Effector memory CD8-positive, alpha-beta T cell (primary cell): Measurements from ENCODE around the gene KRT83.
A peak's percentile ranks its signal among the peaks of the same experiment; 100 is the strongest.

Source experiments
- ATAC-seq: fragments of 150-1000 bp; cut with Tn5 transposase; replicated peaks from 2 replicates; pipeline ENCODE4 v1.10.0; 2021; ENCODE audit warnings: mild to moderate bottlenecking, moderate library complexity
- DNase-seq, 3 experiments: peaks; one replicate each; pipeline ENCODE4 v3.0.0; 2021
- H3K27ac Mint-ChIP-seq, 2 donors: one replicate each; pipeline ENCODE4 v1.8.0; 2022; ENCODE audit warnings: mild to moderate bottlenecking in 2 of 2, mixed read lengths in 2 of 2, moderate library complexity in 2 of 2
- H3K27me3 Mint-ChIP-seq, 2 donors: one replicate each; pipeline ENCODE4 v1.8.0; 2022; ENCODE audit warnings: mixed read lengths in 2 of 2
- H3K36me3 Mint-ChIP-seq: one replicate; pipeline ENCODE4 v1.8.0; 2022; ENCODE audit warnings: mild to moderate bottlenecking, moderate library complexity, mixed read lengths; ENCODE audit not compliant: insufficient read depth
- H3K4me1 Mint-ChIP-seq, 2 donors: one replicate each; pipeline ENCODE4 v1.8.0; 2022; ENCODE audit warnings: low read depth in 2 of 2, mixed read lengths in 2 of 2
- H3K4me3 Mint-ChIP-seq, 2 donors: one replicate each; pipeline ENCODE4 v1.8.0; 2022; ENCODE audit warnings: mild to moderate bottlenecking in 2 of 2, mixed read lengths in 2 of 2, moderate library complexity in 2 of 2
- H3K9me3 Mint-ChIP-seq, 2 donors: one replicate each; pipeline ENCODE4 v1.8.0; 2022; ENCODE audit warnings: mixed read lengths in 2 of 2

Gene KRT83

GRCh38 chr12:52335598-52336262, 14.5 kb upstream of the KRT83 start:
- peaks cover 21 to 64% of the 10 kb centered on the region in 2 donors for H3K27me3 Mint-ChIP-seq
- no peaks in the 10 kb centered on the region for H3K9me3 Mint-ChIP-seq
- DNase-seq = no peak
- H3K27ac Mint-ChIP-seq = no peak overlapping the region
- H3K4me3 Mint-ChIP-seq = no peak overlapping the region
- no peaks in the 10 kb centered on the region for H3K4me1 Mint-ChIP-seq
- H3K36me3 Mint-ChIP-seq = no peaks in the 10 kb centered on the region
- ATAC-seq = no peak

- Mint-ChIP-seq H3K9me3 (no peaks in the 10 kb centered on the region), H3K4me3 (no peak overlapping the region), H3K36me3 (peaks cover 2% of the 10 kb centered on the region), H3K4me1 (no peaks in the 10 kb centered on the region), H3K27ac (no peak overlapping the region), H3K27me3 (peaks cover 21 to 54% of the 10 kb centered on the region in 2 donors)
- no peak for ATAC-seq
- no peak for DNase-seq
Observed at GRCh38 chr12:52334185-52334584, 13.0 kb upstream of the KRT83 start.

DNA sequence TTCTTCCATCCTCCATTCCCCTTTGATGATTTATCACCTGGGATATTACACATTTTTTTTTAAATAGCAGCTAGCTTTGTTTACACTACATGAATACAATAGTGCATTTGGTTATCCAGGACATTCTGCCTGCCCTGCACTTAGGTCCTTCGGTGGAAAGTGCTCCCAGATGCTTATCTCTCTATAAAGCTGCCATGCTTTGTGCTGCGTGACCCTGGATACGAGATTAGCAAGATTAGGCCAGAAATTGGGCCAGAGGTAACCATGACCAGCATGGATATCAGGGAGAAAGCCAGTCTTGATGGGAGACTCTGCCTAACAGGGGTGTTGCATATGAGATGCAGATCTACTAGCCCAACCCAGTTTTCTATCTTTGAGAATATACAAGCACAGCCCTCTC, 12.1 kb upstream of the KRT83 start:
- H3K27me3 Mint-ChIP-seq = peaks cover 14 to 50% of the 10 kb centered on the region in 2 donors
- H3K36me3 Mint-ChIP-seq = peaks cover 4% of the 10 kb centered on the region
- H3K27ac Mint-ChIP-seq = no peak overlapping the region
- DNase-seq = no peak
- ATAC-seq = no peak
- no peak overlapping the region for H3K4me3 Mint-ChIP-seq
- no peaks in the 10 kb centered on the region for H3K4me1 Mint-ChIP-seq
- no peaks in the 10 kb centered on the region for H3K9me3 Mint-ChIP-seq

DNA sequence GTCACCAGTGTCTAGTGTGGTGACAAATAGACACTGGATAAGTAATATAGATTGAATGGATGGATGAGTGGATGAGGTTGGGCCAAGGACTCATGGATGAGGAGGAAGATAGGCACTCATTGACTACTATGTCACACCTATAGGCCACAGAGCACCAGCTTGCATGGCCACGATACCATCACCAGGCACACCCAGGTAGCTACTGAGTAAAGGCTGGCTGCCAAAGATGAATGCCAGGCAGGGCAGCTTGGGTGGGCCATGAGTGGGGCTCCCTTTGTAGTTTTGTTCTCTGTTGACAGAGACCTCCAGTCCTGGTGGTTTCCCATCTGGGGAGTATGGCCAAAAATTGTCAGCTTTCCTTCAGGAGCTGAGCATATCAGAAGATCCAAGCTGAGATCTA, 11.2 kb upstream of the KRT83 start:
- H3K27ac Mint-ChIP-seq = no peak overlapping the region
- no peak overlapping the region for H3K4me3 Mint-ChIP-seq
- DNase-seq (no peak), ATAC-seq (no peak)
- H3K9me3 Mint-ChIP-seq = no peaks in the 10 kb centered on the region
- peaks cover 4 to 7% of the 10 kb centered on the region in 2 donors for H3K4me1 Mint-ChIP-seq
- peaks cover 14 to 45% of the 10 kb centered on the region in 2 donors for H3K27me3 Mint-ChIP-seq
- H3K36me3 Mint-ChIP-seq = peaks cover 4% of the 10 kb centered on the region

GRCh38 chr12:52331833-52332232, 10.6 kb upstream of the KRT83 start:
- ATAC-seq = no peak

GRCh38 chr12:52331039-52331438, 9.8 kb upstream of the KRT83 start:
- Mint-ChIP-seq H3K27ac (no peak overlapping the region), H3K36me3 (peaks cover 4% of the 10 kb centered on the region), H3K4me3 (no peak overlapping the region), H3K27me3 (peaks cover 14 to 45% of the 10 kb centered on the region in 2 donors), H3K9me3 (no peaks in the 10 kb centered on the region), H3K4me1 (peaks cover 8 to 10% of the 10 kb centered on the region in 2 donors)
- ATAC-seq (no peak), DNase-seq (no peak)

More at GRCh38 chr12:52331833-52332232, 10.6 kb upstream of the KRT83 start:
- Mint-ChIP-seq H3K36me3 (peaks cover 4% of the 10 kb centered on the region), H3K27ac (no peak overlapping the region), H3K9me3 (no peaks in the 10 kb centered on the region), H3K4me1 (peaks cover 8 to 10% of the 10 kb centered on the region in 2 donors), H3K27me3 (peaks cover 14 to 45% of the 10 kb centered on the region in 2 donors), H3K4me3 (no peak overlapping the region)
- DNase-seq = no peak

- Mint-ChIP-seq H3K4me3 (no peak overlapping the region), H3K27me3 (peaks cover 28 to 41% of the 10 kb centered on the region in 2 donors), H3K27ac (no peak overlapping the region), H3K36me3 (peaks cover 4% of the 10 kb centered on the region), H3K4me1 (peaks cover 8 to 10% of the 10 kb centered on the region in 2 donors), H3K9me3 (no peaks in the 10 kb centered on the region)
- ATAC-seq (no peak), DNase-seq (no peak)
Observed at GRCh38 chr12:52327830-52328500, 6.8 kb upstream of the KRT83 start.

- DNase-seq (peak; percentile 57 to 69 (median 65)), ATAC-seq (peak; percentile 97)
- Mint-ChIP-seq H3K4me1 (peaks cover 8 to 10% of the 10 kb centered on the region in 2 donors), H3K27me3 (peaks cover 35 to 46% of the 10 kb centered on the region in 2 donors), H3K9me3 (no peaks in the 10 kb centered on the region), H3K4me3 (no peak overlapping the region), H3K36me3 (peaks cover 4% of the 10 kb centered on the region), H3K27ac (no peak overlapping the region)
Observed at GRCh38 chr12:52327052-52327829, 6.0 kb upstream of the KRT83 start.

DNA sequence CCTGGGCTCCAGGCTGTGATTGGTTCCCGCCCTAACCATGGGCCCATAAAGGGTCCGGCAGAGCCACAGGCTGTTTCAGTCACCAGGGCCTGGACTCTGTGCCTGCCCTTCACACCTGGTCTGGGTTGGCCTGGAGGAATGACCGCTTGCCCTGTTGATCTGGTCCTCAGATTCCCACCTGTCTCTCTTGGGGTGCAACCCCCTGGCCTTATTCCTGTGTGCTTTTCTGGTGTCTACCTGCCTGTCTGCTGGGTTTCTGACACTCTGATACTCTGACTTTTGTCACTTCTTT, 2.9 kb upstream of the KRT83 start:
- ATAC-seq = no peak
- H3K9me3 Mint-ChIP-seq = no peaks in the 10 kb centered on the region
- H3K4me1 Mint-ChIP-seq = peaks cover 10 to 11% of the 10 kb centered on the region in 2 donors
- no peak for DNase-seq
- peaks cover 48 to 61% of the 10 kb centered on the region in 2 donors for H3K27me3 Mint-ChIP-seq
- no peak overlapping the region for H3K4me3 Mint-ChIP-seq
- H3K27ac Mint-ChIP-seq = no peak overlapping the region
- H3K36me3 Mint-ChIP-seq = peaks cover under 1% of the 10 kb centered on the region

GRCh38 chr12:52323416-52324152, 2.4 kb upstream of the KRT83 start:
- Mint-ChIP-seq H3K36me3 (no peaks in the 10 kb centered on the region), H3K4me1 (peaks cover 12 to 13% of the 10 kb centered on the region in 2 donors), H3K27me3 (peaks cover 50 to 63% of the 10 kb centered on the region in 2 donors), H3K4me3 (no peak overlapping the region), H3K9me3 (no peaks in the 10 kb centered on the region), H3K27ac (no peak overlapping the region)
- ATAC-seq (no peak), DNase-seq (no peak)

DNA sequence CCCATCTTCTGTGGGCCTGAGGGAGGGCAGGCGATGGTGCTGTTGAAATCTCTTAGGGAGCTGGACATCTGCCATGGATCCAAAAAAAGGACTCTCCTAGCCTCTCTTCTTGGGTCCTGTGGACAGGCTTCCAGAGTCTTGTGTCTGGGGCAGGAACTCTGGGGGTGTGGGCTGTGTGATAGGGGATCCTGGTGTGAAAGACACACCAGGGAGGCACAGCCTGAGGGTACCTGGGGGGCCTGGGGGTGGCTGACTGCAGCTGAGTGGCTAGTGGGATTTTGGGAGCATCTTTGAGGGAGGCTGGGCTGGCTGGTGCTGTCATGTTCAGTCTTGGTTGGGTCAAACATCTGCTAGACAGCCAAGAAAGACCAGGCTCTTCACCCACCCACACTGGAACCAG, 1.8 kb upstream of the KRT83 start:
- Mint-ChIP-seq H3K27me3 (peaks cover 54 to 69% of the 10 kb centered on the region in 2 donors), H3K27ac (no peak overlapping the region), H3K4me1 (peaks cover 12 to 14% of the 10 kb centered on the region in 2 donors), H3K4me3 (no peak overlapping the region), H3K36me3 (no peaks in the 10 kb centered on the region), H3K9me3 (no peaks in the 10 kb centered on the region)
- ATAC-seq (no peak), DNase-seq (no peak)

GRCh38 chr12:52322069-52322468, 871 bp upstream of the KRT83 start:
- Mint-ChIP-seq H3K4me1 (peaks cover 5% of the 10 kb centered on the region in 2 donors), H3K36me3 (no peaks in the 10 kb centered on the region), H3K4me3 (no peak overlapping the region), H3K27me3 (peaks cover 54 to 77% of the 10 kb centered on the region in 2 donors), H3K27ac (no peak overlapping the region), H3K9me3 (no peaks in the 10 kb centered on the region)
- DNase-seq (no peak), ATAC-seq (no peak)

- peaks cover 54 to 77% of the 10 kb centered on the region in 2 donors for H3K27me3 Mint-ChIP-seq
- DNase-seq (no peak), ATAC-seq (no peak)
- no peak overlapping the region for H3K4me3 Mint-ChIP-seq
- H3K36me3 Mint-ChIP-seq = no peaks in the 10 kb centered on the region
- H3K4me1 Mint-ChIP-seq = peaks cover 4 to 5% of the 10 kb centered on the region in 2 donors
- no peak overlapping the region for H3K27ac Mint-ChIP-seq
- no peaks in the 10 kb centered on the region for H3K9me3 Mint-ChIP-seq
Observed at GRCh38 chr12:52321418-52321817, 220 bp upstream of the KRT83 start.
